H9 (cell line): ENCODE results near the gene GPR108. TPM values are rescaled to one million over a fixed set of nuclear protein-coding genes. Genes with fewer than 3 reads are reported as not detected.

Experiments
- DNase-seq: peaks from one replicate; pipeline ENCODE4 v3.0.0-alpha.2; 2017
- H2AFZ ChIP-seq: one replicate; pipeline ENCODE4 v1.6.1; 2013; ENCODE audit warnings: mild to moderate bottlenecking, low read length, control low read depth, moderate library complexity
- H2AK5ac ChIP-seq: 2 replicates; pipeline ENCODE4 v1.6.1; 2013; ENCODE audit warnings: low read length, control low read depth, mixed read lengths; ENCODE audit not compliant: insufficient read length
- H2BK120ac ChIP-seq: one replicate; pipeline ENCODE4 v1.6.1; 2013; ENCODE audit warnings: low read depth, mild to moderate bottlenecking, low read length, control low read depth, inconsistent platforms; ENCODE audit not compliant: poor library complexity, severe bottlenecking
- H2BK12ac ChIP-seq: 2 replicates; pipeline ENCODE4 v1.6.1; 2013; ENCODE audit warnings: low read length, control low read depth, mixed read lengths, low read depth; ENCODE audit not compliant: insufficient read length
- H2BK15ac ChIP-seq: 2 replicates; pipeline ENCODE4 v1.6.1; 2013; ENCODE audit warnings: low read depth, low read length, control low read depth
- H2BK20ac ChIP-seq: one replicate; pipeline ENCODE4 v1.6.1; 2013; ENCODE audit warnings: low read depth, mild to moderate bottlenecking, low read length, control low read depth, inconsistent platforms; ENCODE audit not compliant: poor library complexity, severe bottlenecking
- H2BK5ac ChIP-seq: 2 replicates; pipeline ENCODE4 v1.6.1; 2013; ENCODE audit warnings: low read length, control low read depth, mixed read lengths; ENCODE audit not compliant: insufficient read length
- H3K14ac ChIP-seq: 2 replicates; pipeline ENCODE4 v1.6.1; 2013; ENCODE audit warnings: low read length, control low read depth; ENCODE audit not compliant: insufficient read depth
- H3K18ac ChIP-seq: 2 replicates; pipeline ENCODE4 v1.6.1; 2013; ENCODE audit warnings: low read depth, mild to moderate bottlenecking, mixed read lengths, low read length, control low read depth; ENCODE audit not compliant: insufficient read length
- H3K23ac ChIP-seq: 2 replicates; pipeline ENCODE4 v1.6.1; 2013; ENCODE audit warnings: low read length, control low read depth, mixed read lengths, low read depth; ENCODE audit not compliant: insufficient read length
- H3K23me2 ChIP-seq: 2 replicates; pipeline ENCODE4 v1.6.1; 2013; ENCODE audit warnings: low read depth, mild to moderate bottlenecking, mixed read lengths, low read length, control low read depth; ENCODE audit not compliant: insufficient read length, poor library complexity, severe bottlenecking
- H3K27ac ChIP-seq: 2 replicates; pipeline ENCODE4 v1.5.1; 2013; ENCODE audit warnings: low read length, control low read depth, mixed read lengths, low read depth; ENCODE audit not compliant: insufficient read length
- H3K27me3 ChIP-seq: 2 replicates; pipeline ENCODE4 v1.6.1; 2013; ENCODE audit warnings: low read length, control low read depth, inconsistent platforms; ENCODE audit not compliant: insufficient read depth
- H3K4ac ChIP-seq: 2 replicates; pipeline ENCODE4 v1.6.1; 2013; ENCODE audit warnings: low read depth, mild to moderate bottlenecking, control low read depth, inconsistent platforms, low read length, moderate library complexity
- H3K4me1 ChIP-seq: 2 replicates; pipeline ENCODE4 v1.6.1; 2013; ENCODE audit warnings: low read length, control low read depth, inconsistent platforms; ENCODE audit not compliant: insufficient read depth
- H3K4me2 ChIP-seq: 2 replicates; pipeline ENCODE4 v1.6.1; 2013; ENCODE audit warnings: low read length, control low read depth, mixed read lengths; ENCODE audit not compliant: insufficient read length, insufficient read depth
- H3K56ac ChIP-seq: 2 replicates; pipeline ENCODE4 v1.6.1; 2013; ENCODE audit warnings: low read depth, mild to moderate bottlenecking, mixed read lengths, low read length, control low read depth; ENCODE audit not compliant: insufficient read length
- H3K79me1 ChIP-seq: 2 replicates; pipeline ENCODE4 v1.6.1; 2013; ENCODE audit warnings: low read depth, mild to moderate bottlenecking, moderate library complexity, low read length, control low read depth, inconsistent platforms; ENCODE audit not compliant: insufficient read depth, poor library complexity, severe bottlenecking
- H3K79me2 ChIP-seq: 2 replicates; pipeline ENCODE4 v1.6.1; 2013; ENCODE audit warnings: low read length, control low read depth, inconsistent platforms; ENCODE audit not compliant: insufficient read depth
- H3K9ac ChIP-seq: 2 replicates; pipeline ENCODE4 v1.6.1; 2013; ENCODE audit warnings: low read length, control low read depth, mixed read lengths; ENCODE audit not compliant: insufficient read length; ENCODE audit errors: extremely low read depth
- H3K9me3 ChIP-seq: one replicate; pipeline ENCODE4 v1.6.1; 2013; ENCODE audit warnings: low read depth, low read length, inconsistent platforms; ENCODE audit not compliant: control insufficient read depth
- H3T11ph ChIP-seq: one replicate; pipeline ENCODE4 v1.6.1; 2013; ENCODE audit warnings: mild to moderate bottlenecking, low read length, control low read depth, inconsistent platforms
- H4K20me1 ChIP-seq: one replicate; pipeline ENCODE4 v1.6.1; 2013; ENCODE audit not compliant: control insufficient read depth, insufficient read length, insufficient read depth
- H4K5ac ChIP-seq: 2 replicates; pipeline ENCODE4 v1.6.1; 2013; ENCODE audit warnings: low read depth, mild to moderate bottlenecking, mixed read lengths, low read length, control low read depth; ENCODE audit not compliant: insufficient read length
- H4K8ac ChIP-seq: replicated peaks from 2 replicates; pipeline ENCODE4 v1.6.1; 2013; ENCODE audit warnings: low read length, control low read depth, mixed read lengths, low read depth; ENCODE audit not compliant: insufficient read length
- H4K91ac ChIP-seq: 2 replicates; pipeline ENCODE4 v1.6.1; 2013; ENCODE audit warnings: low read depth, mild to moderate bottlenecking, moderate library complexity, mixed read lengths, low read length, control low read depth; ENCODE audit not compliant: insufficient read length
- H3K27ac Mint-ChIP-seq, 3 experiments: 2 replicates in 2 of 3; 3 replicates in 1 of 3; pipeline ENCODE4 v1.8.0; 2020 to 2021; ENCODE audit warnings: mixed read lengths in 3 of 3, mild to moderate bottlenecking in 1 of 3, moderate library complexity in 1 of 3
- H3K27me3 Mint-ChIP-seq: 2 replicates; pipeline ENCODE4 v1.8.0; 2021; ENCODE audit warnings: low read depth, mild to moderate bottlenecking, moderate library complexity, mixed read lengths
- H3K36me3 Mint-ChIP-seq, 3 experiments: 2 replicates in 2 of 3; 3 replicates in 1 of 3; pipeline ENCODE4 v1.8.0; 2020 to 2021; ENCODE audit warnings: low read depth in 3 of 3, mixed read lengths in 3 of 3; ENCODE audit not compliant: insufficient read depth in 1 of 3
- H3K4me1 Mint-ChIP-seq, 2 experiments: 2 replicates each; pipeline ENCODE4 v1.8.0; 2020; ENCODE audit warnings: mixed read lengths in 2 of 2
- H3K4me3 Mint-ChIP-seq, 2 experiments: 2 replicates in 1 of 2; 3 replicates in 1 of 2; pipeline ENCODE4 v1.8.0; 2020 to 2021; ENCODE audit warnings: mild to moderate bottlenecking in 2 of 2, mixed read lengths in 2 of 2, moderate library complexity in 1 of 2
- H3K9me3 Mint-ChIP-seq, 2 experiments: 2 replicates in 1 of 2; 3 replicates in 1 of 2; pipeline ENCODE4 v1.8.0; 2020; ENCODE audit warnings: mild to moderate bottlenecking in 2 of 2, mixed read lengths in 2 of 2, moderate library complexity in 1 of 2
- CTCF ChIP-seq: fragments of 200-600 bp; sonication (generic); conservative IDR thresholded peaks from 3 replicates; pipeline ENCODE4 v1.8.0; 2021; ENCODE audit warnings: antibody characterized with exemption, mild to moderate bottlenecking
- WGBS: extraction: QIAGEN DNeasy Blood & Tissue Kit; methylation state at CpG from one replicate; pipeline ENCODE4 v1.1.7; 2013; ENCODE audit warnings: missing lambda C conversion rate, low lambda C conversion rate, mixed read lengths; ENCODE audit not compliant: insufficient read length; ENCODE audit errors: extremely low coverage; 5-methylcytosine and 5-hydroxymethylcytosine counted together
- total RNA-seq: library from RNA; stranded (reverse); gene quantifications from 2 replicates; pipeline ENCODE4 v1.2.1, GENCODE V29; 2021

Gene GPR108
- total RNA-seq, 1 experiment from 2014 or later, result 38.2 TPM

GRCh38 chr19:6697291-6697690, 40.1 kb downstream of the GPR108 start:
- peaks cover 5 to 52% of the 10 kb centered on the region in 2 experiments; a peak in 3 of 5 replicates for H3K9me3 Mint-ChIP-seq
- H2AK5ac ChIP-seq, result no peak overlapping the region

More at GRCh38 chr19:6697291-6697690, 40.1 kb downstream of the GPR108 start:
- Histone ChIP-seq H4K20me1 (no peaks in the 10 kb centered on the region), H3K4me2 (no peak overlapping the region), H3K9ac (no peak overlapping the region), H4K5ac (no peak overlapping the region), H3T11ph (no peak overlapping the region), H2BK5ac (no peak overlapping the region), H3K79me2 (no peaks in the 10 kb centered on the region), H3K27me3 (no peaks in the 10 kb centered on the region), H3K79me1 (no peaks in the 10 kb centered on the region), H2AFZ (no peak overlapping the region), H4K8ac (no peak overlapping the region), H2BK120ac (no peak overlapping the region), H3K4me1 (no peaks in the 10 kb centered on the region), H2BK12ac (no peak overlapping the region), H3K9me3 (no peaks in the 10 kb centered on the region), H4K91ac (no peak overlapping the region), H2BK15ac (no peak overlapping the region), H3K56ac (no peak overlapping the region), H3K23ac (no peak overlapping the region), H3K14ac (no peak overlapping the region), H3K4ac (no peak overlapping the region), H2BK20ac (no peak overlapping the region), H3K23me2 (no peaks in the 10 kb centered on the region), H3K27ac (no peak overlapping the region), H3K18ac (no peak overlapping the region)
- Mint-ChIP-seq H3K27ac (no peak overlapping the region), H3K27me3 (no peaks in the 10 kb centered on the region; the same call in 1 of the 2 replicates), H3K4me3 (no peak overlapping the region), H3K36me3 (no peaks in the 10 kb centered on the region; a peak in 3 of 7 replicates), H3K4me1 (no peaks in the 10 kb centered on the region; a peak in 1 of 4 replicates)
- no CpG with 5 or more reads among the region's 13 CpGs for WGBS
- no peak for TF ChIP-seq CTCF
- DNase-seq, result no peak
